WERI-Rb-1 (cell line): Measurements from ENCODE around the gene TARS2.
A peak's percentile ranks its signal among the peaks of the same experiment; 100 is the strongest.

ENCODE experiments used
- DNase-seq: peaks from one replicate; pipeline ENCODE4 v3.0.0-alpha.2; 2020
- H3K27ac ChIP-seq: fragments of 250-450 bp; sonication (Bioruptor Pico); 2 replicates; pipeline ENCODE4 v1.5.1; 2020; ENCODE audit warnings: mild to moderate bottlenecking, moderate library complexity
- H3K27me3 ChIP-seq: fragments of 250-450 bp; sonication (Bioruptor Pico); 2 replicates; pipeline ENCODE4 v1.5.1; 2021; ENCODE audit warnings: mild to moderate bottlenecking, low read depth, moderate library complexity; ENCODE audit not compliant: insufficient read depth, severe bottlenecking
- H3K36me3 ChIP-seq: fragments of 250-450 bp; sonication (Bioruptor Pico); 2 replicates; pipeline ENCODE4 v1.5.1; 2020; ENCODE audit warnings: mild to moderate bottlenecking, moderate library complexity
- H3K4me3 ChIP-seq: 2 replicates; pipeline ENCODE4 v1.5.1; 2011; ENCODE audit warnings: low read depth, mild to moderate bottlenecking, control low read depth, low read length
- H3K9me3 ChIP-seq: fragments of 250-450 bp; sonication (Bioruptor Pico); 2 replicates; pipeline ENCODE4 v1.5.1; 2021; ENCODE audit warnings: mild to moderate bottlenecking, moderate library complexity; ENCODE audit not compliant: severe bottlenecking
- TF ChIP-seq, protein P1 (sequence below): IDR thresholded peaks from 2 replicates; pipeline ENCODE4 v1.5.1; 2011; ENCODE audit warnings: low read depth, mild to moderate bottlenecking, control low read depth, inconsistent platforms, low read length

The TARS2 gene, protein sequence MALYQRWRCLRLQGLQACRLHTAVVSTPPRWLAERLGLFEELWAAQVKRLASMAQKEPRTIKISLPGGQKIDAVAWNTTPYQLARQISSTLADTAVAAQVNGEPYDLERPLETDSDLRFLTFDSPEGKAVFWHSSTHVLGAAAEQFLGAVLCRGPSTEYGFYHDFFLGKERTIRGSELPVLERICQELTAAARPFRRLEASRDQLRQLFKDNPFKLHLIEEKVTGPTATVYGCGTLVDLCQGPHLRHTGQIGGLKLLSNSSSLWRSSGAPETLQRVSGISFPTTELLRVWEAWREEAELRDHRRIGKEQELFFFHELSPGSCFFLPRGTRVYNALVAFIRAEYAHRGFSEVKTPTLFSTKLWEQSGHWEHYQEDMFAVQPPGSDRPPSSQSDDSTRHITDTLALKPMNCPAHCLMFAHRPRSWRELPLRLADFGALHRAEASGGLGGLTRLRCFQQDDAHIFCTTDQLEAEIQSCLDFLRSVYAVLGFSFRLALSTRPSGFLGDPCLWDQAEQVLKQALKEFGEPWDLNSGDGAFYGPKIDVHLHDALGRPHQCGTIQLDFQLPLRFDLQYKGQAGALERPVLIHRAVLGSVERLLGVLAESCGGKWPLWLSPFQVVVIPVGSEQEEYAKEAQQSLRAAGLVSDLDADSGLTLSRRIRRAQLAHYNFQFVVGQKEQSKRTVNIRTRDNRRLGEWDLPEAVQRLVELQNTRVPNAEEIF

DNA sequence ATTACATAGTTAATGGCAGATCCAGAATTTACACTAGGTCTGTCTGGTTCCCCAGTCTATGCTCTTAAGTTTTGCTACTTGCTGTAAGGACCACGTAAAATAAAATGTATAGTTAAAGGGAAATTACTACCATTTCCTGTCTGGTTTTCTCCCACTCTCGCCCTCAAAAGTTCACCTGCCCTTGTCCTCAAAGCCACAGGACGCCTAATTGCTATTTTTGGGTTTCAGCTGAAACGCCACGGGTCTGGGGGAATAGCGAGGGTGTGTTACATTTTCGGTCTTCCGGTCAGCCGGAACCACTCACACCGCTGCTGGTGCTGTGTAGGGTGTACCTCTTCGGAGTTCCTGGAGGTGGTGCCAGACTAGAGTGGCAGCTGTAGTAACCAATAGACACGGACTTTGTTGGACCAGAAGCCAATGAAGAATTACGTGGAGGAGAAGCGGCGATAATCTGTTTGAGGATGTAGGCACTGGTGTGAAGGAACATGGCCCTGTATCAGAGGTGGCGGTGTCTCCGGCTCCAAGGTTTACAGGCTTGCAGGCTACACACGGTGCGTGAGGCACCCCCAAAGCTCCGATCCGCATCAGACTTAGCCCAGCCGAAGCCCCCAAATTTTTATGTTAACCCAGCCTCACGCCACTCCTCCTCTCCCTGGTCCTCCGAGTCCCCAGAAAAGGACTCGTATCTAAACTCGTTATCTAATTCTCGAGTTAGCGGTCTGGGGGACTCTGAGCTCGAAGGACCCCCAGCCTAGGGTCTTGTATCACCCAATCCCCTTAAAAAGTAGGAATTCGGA is at the start of gene TARS2:
TARS2 (plus strand) TSS at position 454 of the 797 bp plus-strand sequence; CDS start at position 486, 32 bp downstream.
- no peaks in the 10 kb centered on the region for H3K9me3 ChIP-seq
- H3K27me3 ChIP-seq = no peaks in the 10 kb centered on the region
- TF ChIP-seq, protein P1, sequence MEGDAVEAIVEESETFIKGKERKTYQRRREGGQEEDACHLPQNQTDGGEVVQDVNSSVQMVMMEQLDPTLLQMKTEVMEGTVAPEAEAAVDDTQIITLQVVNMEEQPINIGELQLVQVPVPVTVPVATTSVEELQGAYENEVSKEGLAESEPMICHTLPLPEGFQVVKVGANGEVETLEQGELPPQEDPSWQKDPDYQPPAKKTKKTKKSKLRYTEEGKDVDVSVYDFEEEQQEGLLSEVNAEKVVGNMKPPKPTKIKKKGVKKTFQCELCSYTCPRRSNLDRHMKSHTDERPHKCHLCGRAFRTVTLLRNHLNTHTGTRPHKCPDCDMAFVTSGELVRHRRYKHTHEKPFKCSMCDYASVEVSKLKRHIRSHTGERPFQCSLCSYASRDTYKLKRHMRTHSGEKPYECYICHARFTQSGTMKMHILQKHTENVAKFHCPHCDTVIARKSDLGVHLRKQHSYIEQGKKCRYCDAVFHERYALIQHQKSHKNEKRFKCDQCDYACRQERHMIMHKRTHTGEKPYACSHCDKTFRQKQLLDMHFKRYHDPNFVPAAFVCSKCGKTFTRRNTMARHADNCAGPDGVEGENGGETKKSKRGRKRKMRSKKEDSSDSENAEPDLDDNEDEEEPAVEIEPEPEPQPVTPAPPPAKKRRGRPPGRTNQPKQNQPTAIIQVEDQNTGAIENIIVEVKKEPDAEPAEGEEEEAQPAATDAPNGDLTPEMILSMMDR = 0 out of 2 replicates have a peak, but pooled peaks have one; percentile 8
- peak within 1 kb of the TSS; percentile 85 for H3K4me3 ChIP-seq
- peak within 1 kb of the TSS; percentile 88 for H3K27ac ChIP-seq
- peaks cover 39% of the 10 kb centered on the region for H3K36me3 ChIP-seq
- peak; percentile 100 for DNase-seq

DNA sequence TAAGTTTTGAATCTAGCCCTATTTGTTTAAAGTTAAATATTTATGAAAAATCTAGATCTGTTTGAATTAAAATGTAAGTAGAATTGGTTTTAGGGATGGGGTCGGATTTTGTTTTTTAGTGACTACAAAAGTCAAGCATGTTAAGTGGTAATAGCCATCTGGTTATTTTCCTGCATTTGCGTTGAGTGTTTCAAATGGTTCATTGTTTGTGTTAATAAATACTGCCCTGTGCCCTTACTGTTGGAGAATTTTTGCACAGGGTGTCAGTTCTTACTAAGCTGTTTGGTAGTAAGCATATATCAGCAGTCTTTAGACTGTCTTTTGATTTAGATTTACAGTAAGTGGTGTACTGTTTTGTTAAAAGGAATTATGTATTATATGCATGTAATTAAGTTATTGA is 46.1 kb upstream of the TARS2 start:
- no peaks in the 10 kb centered on the region for H3K27me3 ChIP-seq
- no peaks in the 10 kb centered on the region for H3K9me3 ChIP-seq
- no peak overlapping the region for H3K4me3 ChIP-seq
- no peak for DNase-seq
- TF ChIP-seq, protein P1 = no peak
- H3K36me3 ChIP-seq = peaks cover 54% of the 10 kb centered on the region
- H3K27ac ChIP-seq = no peak overlapping the region

DNA sequence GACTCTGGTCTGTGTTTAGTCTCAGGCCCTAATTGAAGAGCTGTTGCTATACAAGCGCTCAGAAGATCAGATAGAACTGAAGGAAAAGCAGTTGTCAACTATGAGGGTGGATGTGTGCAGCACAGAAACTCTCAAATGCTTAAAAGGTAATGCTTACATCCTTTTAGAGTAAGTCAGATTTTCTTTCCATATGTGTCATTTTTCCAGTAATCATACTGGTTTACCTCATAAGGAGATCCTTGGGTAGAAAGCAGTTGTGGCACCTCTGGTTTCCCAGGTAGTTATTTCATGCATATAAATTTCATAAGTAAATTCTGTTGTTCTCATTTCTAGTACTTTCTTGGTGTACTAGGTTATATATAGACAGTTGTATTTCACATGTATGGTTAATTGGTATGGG is 43.0 kb upstream of the TARS2 start:
- TF ChIP-seq, protein P1 = no peak
- H3K36me3 ChIP-seq = peaks cover 75% of the 10 kb centered on the region

DNA sequence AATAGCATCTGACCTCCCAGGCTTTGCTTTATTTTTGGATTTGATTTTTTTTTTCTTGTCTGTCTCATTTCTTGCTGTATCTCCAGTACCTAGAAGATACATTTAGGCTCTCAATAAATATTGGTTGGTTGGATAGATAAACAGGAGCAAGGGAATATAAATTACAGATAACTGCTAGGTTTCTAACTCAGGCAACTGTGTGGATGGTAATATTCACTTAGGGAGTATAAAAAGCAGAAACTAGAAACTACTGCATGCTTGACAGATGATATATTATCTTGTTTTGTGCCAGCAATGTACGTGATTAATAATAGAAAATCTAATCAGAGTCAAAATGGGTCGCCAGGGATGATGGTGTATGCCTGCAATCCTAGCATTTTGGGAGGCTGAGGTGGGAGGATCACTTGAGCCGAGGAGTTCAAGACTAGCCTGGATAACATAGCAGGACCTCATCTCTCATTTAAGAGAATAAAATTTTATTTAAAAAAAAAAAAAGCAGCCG is 31.0 kb upstream of the TARS2 start:
- H3K27me3 ChIP-seq = no peaks in the 10 kb centered on the region
- H3K36me3 ChIP-seq = peaks cover 79% of the 10 kb centered on the region
- DNase-seq = no peak
- no peak overlapping the region for H3K4me3 ChIP-seq
- H3K9me3 ChIP-seq = no peaks in the 10 kb centered on the region
- no peak overlapping the region for H3K27ac ChIP-seq
- TF ChIP-seq, protein P1 = no peak

More for the DNA sequence above, 43.0 kb upstream of the TARS2 start:
- Histone ChIP-seq H3K27me3 (no peaks in the 10 kb centered on the region), H3K9me3 (no peaks in the 10 kb centered on the region), H3K27ac (no peak overlapping the region), H3K4me3 (no peak overlapping the region)
- DNase-seq = no peak

DNA sequence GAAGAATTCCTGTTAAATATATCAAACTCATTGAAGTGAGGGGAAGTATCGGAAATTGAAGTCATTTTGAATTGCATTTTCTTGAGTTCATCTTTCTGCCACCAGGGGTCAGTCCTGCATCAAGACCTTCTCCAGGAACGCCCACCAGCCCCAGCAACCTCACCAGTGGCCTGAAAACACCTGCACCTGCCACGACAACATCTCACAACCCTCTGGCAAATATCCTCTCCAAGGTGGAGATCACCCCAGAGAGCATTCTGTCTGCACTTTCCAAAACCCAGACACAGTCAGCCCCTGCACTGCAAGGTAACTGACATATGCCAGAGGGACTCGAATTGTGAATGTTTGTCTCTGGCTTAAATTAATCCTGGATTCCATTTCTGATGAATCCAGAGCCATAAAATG is 22.8 kb upstream of the TARS2 start:
- Histone ChIP-seq H3K27ac (no peak overlapping the region), H3K9me3 (no peaks in the 10 kb centered on the region), H3K36me3 (peaks cover 81% of the 10 kb centered on the region), H3K4me3 (no peak overlapping the region), H3K27me3 (no peaks in the 10 kb centered on the region)
- TF ChIP-seq, protein P1 = peak; percentile 92
- DNase-seq = peak; percentile 82
